ENCODE results near the gene INAFM2.

- TF ChIP-seq CTCF (conservative IDR thresholded peaks at IDR 0.05; ENCODE audit: low read length), result no peak
- no peak for TF ChIP-seq EZH2phosphoT487 (IDR thresholded peaks at IDR 0.05; ENCODE audit: borderline replicate concordance, low read depth, low read length)
These were observed 21.1 kb upstream of the INAFM2 start for GRCh38 chr15:40302288-40302886.

All from OCI-LY7 (cell line).